ENCODE measurements around the gene PTK7.

DNA sequence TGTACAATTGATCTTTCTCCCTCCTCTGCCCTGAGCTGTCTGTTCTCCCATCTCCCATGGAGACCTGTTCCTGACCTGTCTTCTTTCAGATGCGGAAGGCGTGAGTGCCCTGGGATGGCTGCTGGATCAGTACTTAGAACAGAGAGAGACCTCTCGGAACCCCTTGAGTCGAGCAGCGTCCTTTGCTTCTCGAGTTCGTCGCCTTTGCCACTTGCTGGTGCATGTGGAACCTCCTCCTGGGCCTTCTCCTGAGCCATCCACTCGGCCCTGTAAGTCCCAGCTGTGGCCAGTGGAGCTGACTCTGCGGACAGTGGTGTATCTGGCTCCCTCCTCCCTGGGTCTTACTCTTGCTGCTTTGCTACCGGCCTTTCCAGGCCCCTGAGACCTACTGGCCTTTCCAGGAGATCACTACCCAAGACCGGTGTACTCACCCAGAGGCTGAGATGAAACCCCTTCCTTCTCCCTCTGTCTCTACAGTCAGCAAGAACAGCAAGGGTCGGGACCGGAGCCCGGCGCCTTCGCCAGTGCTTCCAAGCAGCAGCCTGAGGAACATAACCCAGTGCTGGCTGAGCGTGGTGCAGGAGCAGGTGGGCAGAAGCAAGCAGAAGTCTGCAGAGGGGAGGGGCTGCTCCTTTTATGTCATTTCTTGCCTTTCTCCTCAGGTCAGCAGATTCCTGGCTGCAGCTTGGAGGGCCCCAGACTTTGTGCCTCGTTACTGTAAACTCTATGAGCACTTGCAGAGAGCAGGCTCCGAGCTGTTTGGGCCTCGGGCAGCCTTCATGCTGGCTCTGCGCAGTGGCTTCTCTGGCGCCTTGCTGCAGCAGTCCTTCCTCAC, 128.4 kb downstream of the PTK7 start:
- TF ChIP-seq POLR2A (IDR thresholded peaks at IDR 0.05) = no peak
- TF ChIP-seq, protein P1, sequence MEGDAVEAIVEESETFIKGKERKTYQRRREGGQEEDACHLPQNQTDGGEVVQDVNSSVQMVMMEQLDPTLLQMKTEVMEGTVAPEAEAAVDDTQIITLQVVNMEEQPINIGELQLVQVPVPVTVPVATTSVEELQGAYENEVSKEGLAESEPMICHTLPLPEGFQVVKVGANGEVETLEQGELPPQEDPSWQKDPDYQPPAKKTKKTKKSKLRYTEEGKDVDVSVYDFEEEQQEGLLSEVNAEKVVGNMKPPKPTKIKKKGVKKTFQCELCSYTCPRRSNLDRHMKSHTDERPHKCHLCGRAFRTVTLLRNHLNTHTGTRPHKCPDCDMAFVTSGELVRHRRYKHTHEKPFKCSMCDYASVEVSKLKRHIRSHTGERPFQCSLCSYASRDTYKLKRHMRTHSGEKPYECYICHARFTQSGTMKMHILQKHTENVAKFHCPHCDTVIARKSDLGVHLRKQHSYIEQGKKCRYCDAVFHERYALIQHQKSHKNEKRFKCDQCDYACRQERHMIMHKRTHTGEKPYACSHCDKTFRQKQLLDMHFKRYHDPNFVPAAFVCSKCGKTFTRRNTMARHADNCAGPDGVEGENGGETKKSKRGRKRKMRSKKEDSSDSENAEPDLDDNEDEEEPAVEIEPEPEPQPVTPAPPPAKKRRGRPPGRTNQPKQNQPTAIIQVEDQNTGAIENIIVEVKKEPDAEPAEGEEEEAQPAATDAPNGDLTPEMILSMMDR (IDR thresholded peaks at IDR 0.05) = no peak
- TF ChIP-seq POLR2AphosphoS5 (IDR thresholded peaks at IDR 0.05) = no peak
- TF ChIP-seq EP300 (IDR thresholded peaks at IDR 0.05) = no peak
